Measurements from ENCODE around the gene SS18L1. TPM values are rescaled to one million over a fixed set of nuclear protein-coding genes. Genes with fewer than 3 reads are reported as not detected.
A peak's percentile ranks its signal among the peaks of the same experiment; 100 is the strongest.

The SS18L1 gene
- total RNA-seq, 1 donor from 2014 or later = 16.3 TPM

GRCh38 chr20:62119591-62120364 is 23.8 kb upstream of the SS18L1 start:
- peaks cover 20% of the 10 kb centered on the region for H3K79me2 ChIP-seq (ENCODE audit: insufficient read depth, low read length)
- H4K20me1 ChIP-seq (ENCODE audit: insufficient read depth, low read length) = peaks cover 18% of the 10 kb centered on the region
- H3K27me3 ChIP-seq (ENCODE audit: insufficient read depth, low read length) = peaks cover 21% of the 10 kb centered on the region
- peaks cover 9% of the 10 kb centered on the region for H3K4me1 ChIP-seq (ENCODE audit: insufficient read depth, low read length)
- Mint-ChIP-seq H3K27ac (ENCODE audit: unreplicated experiment) (peak overlapping the region; percentile 38), H3K4me3 (ENCODE audit: unreplicated experiment) (no peak overlapping the region), H3K36me3 (ENCODE audit: low read depth, unreplicated experiment) (peaks cover 4% of the 10 kb centered on the region), H3K4me1 (ENCODE audit: low read depth, unreplicated experiment) (peaks cover 3% of the 10 kb centered on the region), H3K9me3 (ENCODE audit: unreplicated experiment) (peaks cover 2% of the 10 kb centered on the region), H3K27me3 (ENCODE audit: low read depth, unreplicated experiment) (peaks cover 31% of the 10 kb centered on the region)
- H3K4me3 ChIP-seq (ENCODE audit: insufficient read depth, low read depth, low read length) = no peak overlapping the region
- H3K9ac ChIP-seq (ENCODE audit: low read length) = no peak overlapping the region
- H3K27ac ChIP-seq (ENCODE audit: low read depth, low read length) = no peak overlapping the region
- TF ChIP-seq, protein P1, sequence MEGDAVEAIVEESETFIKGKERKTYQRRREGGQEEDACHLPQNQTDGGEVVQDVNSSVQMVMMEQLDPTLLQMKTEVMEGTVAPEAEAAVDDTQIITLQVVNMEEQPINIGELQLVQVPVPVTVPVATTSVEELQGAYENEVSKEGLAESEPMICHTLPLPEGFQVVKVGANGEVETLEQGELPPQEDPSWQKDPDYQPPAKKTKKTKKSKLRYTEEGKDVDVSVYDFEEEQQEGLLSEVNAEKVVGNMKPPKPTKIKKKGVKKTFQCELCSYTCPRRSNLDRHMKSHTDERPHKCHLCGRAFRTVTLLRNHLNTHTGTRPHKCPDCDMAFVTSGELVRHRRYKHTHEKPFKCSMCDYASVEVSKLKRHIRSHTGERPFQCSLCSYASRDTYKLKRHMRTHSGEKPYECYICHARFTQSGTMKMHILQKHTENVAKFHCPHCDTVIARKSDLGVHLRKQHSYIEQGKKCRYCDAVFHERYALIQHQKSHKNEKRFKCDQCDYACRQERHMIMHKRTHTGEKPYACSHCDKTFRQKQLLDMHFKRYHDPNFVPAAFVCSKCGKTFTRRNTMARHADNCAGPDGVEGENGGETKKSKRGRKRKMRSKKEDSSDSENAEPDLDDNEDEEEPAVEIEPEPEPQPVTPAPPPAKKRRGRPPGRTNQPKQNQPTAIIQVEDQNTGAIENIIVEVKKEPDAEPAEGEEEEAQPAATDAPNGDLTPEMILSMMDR (IDR thresholded peaks at IDR 0.05; ENCODE audit: insufficient read depth, low read depth, low read length) = no peak
- TF ChIP-seq EZH2 (IDR thresholded peaks at IDR 0.05; ENCODE audit: insufficient read depth, low read length) = no peak
- H3K4me2 ChIP-seq (ENCODE audit: low read length) = no peak overlapping the region
- no peak overlapping the region for H2AFZ ChIP-seq (ENCODE audit: low read depth, low read length)
- H3K36me3 ChIP-seq (ENCODE audit: insufficient read depth, low read length) = peaks cover 4% of the 10 kb centered on the region
- H3K9me3 ChIP-seq (ENCODE audit: insufficient read depth, low read depth, low read length) = peaks cover 4% of the 10 kb centered on the region
- DNase-seq (ENCODE audit: low read depth) (no peak), FAIRE-seq (no peak)

DNA sequence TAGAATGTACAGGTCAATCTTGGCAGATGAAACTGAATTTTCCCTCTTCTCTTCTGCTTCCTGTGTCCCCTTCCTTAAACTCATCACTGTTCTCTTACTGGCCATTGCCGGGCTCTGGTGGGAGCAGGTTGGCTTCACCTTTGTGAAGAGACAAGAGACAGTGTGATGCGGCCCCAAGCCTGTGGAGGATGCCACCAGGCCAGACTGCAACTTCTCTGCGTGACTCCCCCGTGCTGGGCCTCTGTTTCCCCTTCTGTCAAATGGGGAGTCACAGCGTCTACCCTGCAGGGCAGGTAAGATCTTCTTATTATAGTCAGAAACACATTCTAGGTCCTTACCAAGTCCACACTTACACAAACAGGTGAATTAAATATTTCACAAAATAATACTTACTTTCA is 23.2 kb upstream of the SS18L1 start:
- peaks cover 7% of the 10 kb centered on the region for H3K36me3 ChIP-seq (ENCODE audit: insufficient read depth, low read length)
- H3K4me3 Mint-ChIP-seq (ENCODE audit: unreplicated experiment) = no peak overlapping the region
- H3K4me1 Mint-ChIP-seq (ENCODE audit: low read depth, unreplicated experiment) = peaks cover 3% of the 10 kb centered on the region
- FAIRE-seq = no peak
- peaks cover 9% of the 10 kb centered on the region for H3K4me1 ChIP-seq (ENCODE audit: insufficient read depth, low read length)
- TF ChIP-seq, protein P1 (IDR thresholded peaks at IDR 0.05; ENCODE audit: insufficient read depth, low read depth, low read length) = no peak
- no peak for TF ChIP-seq EZH2 (IDR thresholded peaks at IDR 0.05; ENCODE audit: insufficient read depth, low read length)
- H3K27ac Mint-ChIP-seq (ENCODE audit: unreplicated experiment) = peak overlapping the region; percentile 38
- no peak overlapping the region for H3K4me3 ChIP-seq (ENCODE audit: insufficient read depth, low read depth, low read length)
- H2AFZ ChIP-seq (ENCODE audit: low read depth, low read length) = no peak overlapping the region
- H3K9me3 Mint-ChIP-seq (ENCODE audit: unreplicated experiment) = peaks cover 2% of the 10 kb centered on the region
- H3K27me3 ChIP-seq (ENCODE audit: insufficient read depth, low read length) = peaks cover 21% of the 10 kb centered on the region
- H3K79me2 ChIP-seq (ENCODE audit: insufficient read depth, low read length) = peaks cover 24% of the 10 kb centered on the region
- H3K9ac ChIP-seq (ENCODE audit: low read length) = no peak overlapping the region
- H4K20me1 ChIP-seq (ENCODE audit: insufficient read depth, low read length) = peaks cover 23% of the 10 kb centered on the region
- H3K27ac ChIP-seq (ENCODE audit: low read depth, low read length) = no peak overlapping the region
- H3K27me3 Mint-ChIP-seq (ENCODE audit: low read depth, unreplicated experiment) = peaks cover 26% of the 10 kb centered on the region
- peaks cover 4% of the 10 kb centered on the region for H3K9me3 ChIP-seq (ENCODE audit: insufficient read depth, low read depth, low read length)
- H3K36me3 Mint-ChIP-seq (ENCODE audit: low read depth, unreplicated experiment) = peaks cover 5% of the 10 kb centered on the region
- H3K4me2 ChIP-seq (ENCODE audit: low read length) = no peak overlapping the region
- DNase-seq (ENCODE audit: low read depth) = no peak

Data from astrocyte (in vitro differentiated cells and primary cell).